Stomach (tissue), 4 donors: ENCODE data around the gene RNASET2.

Source experiments
- CTCF ChIP-seq, 7 experiments: fragments of 450-650 bp in 4 of 7; fragments of 200-600 bp in 3 of 7; sonication (generic) in 3 of 7; IDR thresholded peaks; one replicate each; pipeline ENCODE4 v1.5.1; 2016 to 2019; ENCODE audit warnings: antibody characterized with exemption in 7 of 7, control low read depth in 2 of 7, mild to moderate bottlenecking in 1 of 7
- EP300 ChIP-seq: sonication (generic); formaldehyde crosslinking; IDR thresholded peaks from one replicate; pipeline ENCODE4 v1.6.1; 2017; ENCODE audit warnings: antibody characterized with exemption
- POLR2A ChIP-seq, 4 donors: fragments of 450-650 bp; IDR thresholded peaks; one replicate each; pipeline ENCODE4 v1.6.1; 2016; ENCODE audit warnings: antibody characterized with exemption in 4 of 4, control low read depth in 2 of 4, mild to moderate bottlenecking in 1 of 4, moderate library complexity in 1 of 4
- POLR2AphosphoS5 ChIP-seq, 3 donors: sonication (generic); formaldehyde crosslinking; IDR thresholded peaks; one replicate each; pipeline ENCODE4 v1.6.1; 2016; ENCODE audit warnings: antibody characterized with exemption in 3 of 3

- no peak for TF ChIP-seq CTCF (IDR thresholded peaks at IDR 0.05)
- TF ChIP-seq POLR2A (IDR thresholded peaks at IDR 0.05), result no peak
- no peak for TF ChIP-seq POLR2AphosphoS5 (IDR thresholded peaks at IDR 0.05)
- TF ChIP-seq EP300, result no peak
Measured at GRCh38 chr6:166996406-166996805, 40.1 kb upstream of the RNASET2 start.
